ENCODE data around the gene SLC35F3.
"Not testable (repeated sequence)": the region's sequence is repeated elsewhere in the genome, so short reads cannot be mapped to it uniquely, and the experiment has no call there.

SLC35F3 gene

GRCh38 chr1:234206651-234207284 lies 302.3 kb downstream of the SLC35F3 start:
- no peak for DNase-seq

GRCh38 chr1:234208351-234208750 lies 303.9 kb downstream of the SLC35F3 start:
- DNase-seq: no peak

- DNase-seq: no peak
Measured at GRCh38 chr1:234208791-234209190, 304.3 kb downstream of the SLC35F3 start.

- DNase-seq: not testable (repeated sequence)
Measured at GRCh38 chr1:234210429-234210828, 306.0 kb downstream of the SLC35F3 start.

GRCh38 chr1:234211855-234212254 lies 307.4 kb downstream of the SLC35F3 start:
- DNase-seq: not testable (repeated sequence)

- no peak for DNase-seq
Measured at GRCh38 chr1:234212764-234213657, 308.5 kb downstream of the SLC35F3 start.

GRCh38 chr1:234213658-234214128 lies 309.2 kb downstream of the SLC35F3 start:
- DNase-seq: no peak

- DNase-seq: no peak
Measured at GRCh38 chr1:234214129-234214910, 309.8 kb downstream of the SLC35F3 start.

- DNase-seq: no peak
Measured at GRCh38 chr1:234214911-234215892, 310.7 kb downstream of the SLC35F3 start.

- DNase-seq: no peak
Measured at GRCh38 chr1:234216116-234216703, 311.7 kb downstream of the SLC35F3 start.

GRCh38 chr1:234217316-234217840 lies 312.9 kb downstream of the SLC35F3 start:
- DNase-seq: no peak

- no peak for DNase-seq
Measured at GRCh38 chr1:234218078-234218477, 313.6 kb downstream of the SLC35F3 start.

- DNase-seq: no peak
Measured at GRCh38 chr1:234219711-234220110, 315.2 kb downstream of the SLC35F3 start.

GRCh38 chr1:234221601-234222000 lies 317.1 kb downstream of the SLC35F3 start:
- DNase-seq: no peak

GRCh38 chr1:234222561-234223280 lies 318.2 kb downstream of the SLC35F3 start:
- DNase-seq: no peak

GRCh38 chr1:234226113-234226818 lies 321.8 kb downstream of the SLC35F3 start:
- DNase-seq: no peak

GRCh38 chr1:234226819-234227165 lies 322.3 kb downstream of the SLC35F3 start:
- no peak for DNase-seq

- no peak for DNase-seq
Measured at GRCh38 chr1:234229581-234230387, 325.3 kb downstream of the SLC35F3 start.

- no peak for DNase-seq
Measured at GRCh38 chr1:234230414-234230862, 326.0 kb downstream of the SLC35F3 start.
